ENCODE results near the gene PDHA1. TPM values are rescaled to one million over a fixed set of nuclear protein-coding genes. Genes with fewer than 3 reads are reported as not detected.

The PDHA1 gene
- polyA plus RNA-seq, 2 of the 4 experiments (the other 2 are of a cell fraction): 309 to 358 TPM

- ChIA-PET POLR2A (no interaction called here), CTCF (interaction anchor here (0.6 to 3.7 kb wide), 21 partner anchors 10 to 699 kb away, joined by 3 to 21 read pairs (median 5); partner anchors contain the start of gene MAP3K15)
- Histone ChIP-seq H3K9me3 (no peaks in the 10 kb centered on the region), H3K27ac (0 out of 6 replicates have a peak overlapping the region, but pooled peaks of 1 of the 2 experiments have one; percentile 39), H3K4me2 (no peak overlapping the region), H3K4me3 (no peak overlapping the region), H3K4me1 (no peaks in the 10 kb centered on the region)
- WGBS (ENCODE audit: missing lambda C conversion rate): 89% methylated on average over 11 of the region's 20 CpGs
- TF ChIP-seq RCOR1 (IDR thresholded peaks at IDR 0.05; ENCODE audit: low read depth, low read length): no peak
- no peak for TF ChIP-seq ZSCAN20 (CRISPR knock-in tag; IDR thresholded peaks at IDR 0.05)
- no peak for TF ChIP-seq NR3C1 (IDR thresholded peaks at IDR 0.05)
- no peak for DNase-seq (ENCODE audit: low read depth in 1 of 2, low spot score in 1 of 2)
- peak; percentile 21 to 47; a peak in 3 of 6 replicates for ATAC-seq
- FAIRE-seq: no peak
Measured at GRCh38 chrX:19372547-19373331, 29.0 kb downstream of the PDHA1 start.

DNA sequence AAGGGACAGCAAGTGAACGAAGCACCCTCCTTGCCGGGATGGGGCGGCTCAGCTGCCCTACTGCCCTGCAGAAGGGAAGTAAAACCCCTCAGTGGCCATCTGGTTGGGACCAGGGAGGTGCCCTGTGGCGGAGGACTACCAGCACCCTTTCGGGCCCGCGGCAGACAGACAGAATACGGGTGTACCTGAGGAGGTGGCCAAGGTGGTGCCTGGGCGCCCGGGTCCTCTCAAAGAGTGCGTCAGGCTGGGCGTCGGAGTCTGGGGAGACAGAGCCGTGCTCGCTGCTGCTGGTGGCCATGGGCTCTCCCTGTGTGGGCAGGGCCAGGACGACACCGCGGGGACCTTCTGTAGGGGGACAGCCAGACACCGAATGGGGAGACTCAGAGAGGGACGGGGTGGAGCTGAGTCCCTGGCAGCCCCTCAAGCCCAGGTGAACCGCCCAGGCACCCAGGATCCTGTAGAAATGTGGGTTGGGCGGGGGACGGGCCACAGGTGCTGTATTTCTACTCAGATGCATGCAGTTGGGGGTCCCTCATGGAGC, 29.7 kb downstream of the PDHA1 start:
- H3K27ac ChIP-seq: no peak overlapping the region
- no peaks in the 10 kb centered on the region for H3K4me1 ChIP-seq
- FAIRE-seq: no peak
- TF ChIP-seq NFE2L2 (conservative IDR thresholded peaks at IDR 0.05; ENCODE audit: low read length): no peak
- TF ChIP-seq MYC (IDR thresholded peaks at IDR 0.05; ENCODE audit: borderline replicate concordance, low read length): no peak
- no peak for TF ChIP-seq SMC3 (IDR thresholded peaks at IDR 0.05)
- TF ChIP-seq CBX2 (IDR thresholded peaks at IDR 0.05; ENCODE audit: borderline replicate concordance, low read depth): no peak
- no peak for TF ChIP-seq HOXA7 (CRISPR knock-in tag; IDR thresholded peaks at IDR 0.05)
- TF ChIP-seq MAFK (IDR thresholded peaks at IDR 0.05; ENCODE audit: partially characterized antibody): no peak
- TF ChIP-seq, protein P1, sequence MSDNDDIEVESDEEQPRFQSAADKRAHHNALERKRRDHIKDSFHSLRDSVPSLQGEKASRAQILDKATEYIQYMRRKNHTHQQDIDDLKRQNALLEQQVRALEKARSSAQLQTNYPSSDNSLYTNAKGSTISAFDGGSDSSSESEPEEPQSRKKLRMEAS (IDR thresholded peaks at IDR 0.05): no peak
- no peak for TF ChIP-seq CTCF (IDR thresholded peaks at IDR 0.05)
- TF ChIP-seq RAD21 (conservative IDR thresholded peaks at IDR 0.05 in 1 of 2, IDR thresholded peaks at IDR 0.05 in 1 of 2): no peak
- no peak for TF ChIP-seq CHD4 (IDR thresholded peaks at IDR 0.05; ENCODE audit: borderline replicate concordance)
- TF ChIP-seq CEBPB (IDR thresholded peaks at IDR 0.05): no peak
- TF ChIP-seq NPAS2 (CRISPR knock-in tag; IDR thresholded peaks at IDR 0.05; ENCODE audit: borderline replicate concordance): no peak
- TF ChIP-seq TFCP2L1 (CRISPR knock-in tag; IDR thresholded peaks at IDR 0.05): no peak
- TF ChIP-seq FOXS1 (CRISPR knock-in tag; IDR thresholded peaks at IDR 0.05): no peak
- no peak for TF ChIP-seq HOXB5 (CRISPR knock-in tag; IDR thresholded peaks at IDR 0.05)
- TF ChIP-seq MAZ (IDR thresholded peaks at IDR 0.05; ENCODE audit: borderline replicate concordance, low read depth, low read length): no peak
- TF ChIP-seq NR3C1 (IDR thresholded peaks at IDR 0.05): no peak
- no peak for TF ChIP-seq RARB (CRISPR knock-in tag; IDR thresholded peaks at IDR 0.05)
- ChIA-PET POLR2A (no interaction called here), CTCF (interaction anchor here (2.7 to 3.7 kb wide), 2 partner anchors 9 to 13 kb away, joined by 11 to 21 read pairs; no protein-coding TSS in a partner anchor)
- WGBS (ENCODE audit: missing lambda C conversion rate): 87% methylated on average over 12 of the region's 23 CpGs
- H3K4me3 ChIP-seq: no peak overlapping the region
- no peak for ATAC-seq
- no peak for DNase-seq (ENCODE audit: low read depth in 1 of 2, low spot score in 1 of 2)
- H3K9me3 ChIP-seq: no peaks in the 10 kb centered on the region
- no peak overlapping the region for H3K4me2 ChIP-seq

DNA sequence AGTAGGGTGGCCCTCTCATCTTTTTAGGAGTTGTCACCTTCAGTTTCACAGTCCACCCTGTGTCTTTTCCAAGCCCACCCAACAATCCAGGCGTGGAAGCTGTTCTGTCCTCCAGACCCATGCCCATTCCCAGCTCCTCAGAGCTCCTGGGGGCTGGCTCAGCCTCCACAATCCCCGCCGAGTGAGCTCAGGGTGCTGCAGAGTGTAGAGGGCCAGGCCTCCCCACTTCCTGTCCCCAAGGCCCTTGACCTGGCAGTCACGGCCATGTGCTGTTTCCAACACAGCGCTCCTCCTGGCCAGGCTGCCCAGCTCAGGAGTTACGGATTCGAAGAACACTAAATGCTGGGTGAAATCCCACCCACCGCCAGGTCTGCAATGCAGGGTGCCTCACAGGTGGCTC, 31.8 kb downstream of the PDHA1 start:
- no peak for TF ChIP-seq TP53 (CRISPR knock-in tag; IDR thresholded peaks at IDR 0.05)
- 91% methylated on average over 8 of the region's 8 CpGs for WGBS (ENCODE audit: missing lambda C conversion rate)
- H3K9me3 ChIP-seq: no peaks in the 10 kb centered on the region
- FAIRE-seq (no peak), DNase-seq (ENCODE audit: low read depth in 1 of 2, low spot score in 1 of 2) (no peak), ATAC-seq (no peak)
- no peak overlapping the region for H3K4me3 ChIP-seq
- no peaks in the 10 kb centered on the region for H3K4me1 ChIP-seq
- H3K27ac ChIP-seq: no peak overlapping the region
- H3K4me2 ChIP-seq: no peak overlapping the region
- ChIA-PET CTCF (interaction anchor here (0.5 to 1.7 kb wide), 4 partner anchors 141 to 721 kb away, joined by 3 to 6 read pairs (median 3); no protein-coding TSS in a partner anchor), POLR2A (no interaction called here)

All from A549 (cell line).